Esophagus muscularis mucosa (tissue), 4 donors: ENCODE data around the gene KLHL24.

ENCODE experiments used
- CTCF ChIP-seq, 3 experiments: fragments of 200-600 bp in 2 of 3; fragments of 450-650 bp in 1 of 3; sonication (generic) in 2 of 3; IDR thresholded peaks; one replicate each; pipeline ENCODE4 v1.5.1; 2017 to 2019; ENCODE audit warnings: antibody characterized with exemption in 3 of 3, mild to moderate bottlenecking in 2 of 3, moderate library complexity in 1 of 3
- EP300 ChIP-seq: sonication (generic); formaldehyde crosslinking; IDR thresholded peaks from one replicate; pipeline ENCODE4 v1.6.1; 2017; ENCODE audit warnings: antibody characterized with exemption
- POLR2A ChIP-seq: fragments of 450-650 bp; IDR thresholded peaks from one replicate; pipeline ENCODE4 v1.6.1; 2017; ENCODE audit warnings: antibody characterized with exemption, moderate library complexity, mild to moderate bottlenecking, low read depth
- POLR2AphosphoS5 ChIP-seq, 2 donors: sonication (generic); formaldehyde crosslinking; IDR thresholded peaks; one replicate each; pipeline ENCODE4 v1.6.1; 2017; ENCODE audit warnings: antibody characterized with exemption in 2 of 2

GRCh38 chr3:183629546-183630301 lies 5.7 kb upstream of the KLHL24 start:
- TF ChIP-seq POLR2AphosphoS5 (IDR thresholded peaks at IDR 0.05): no peak
- TF ChIP-seq POLR2A: no peak
- TF ChIP-seq CTCF (IDR thresholded peaks at IDR 0.05): no peak
- no peak for TF ChIP-seq EP300
